HCT116 (cell line): Measurements from ENCODE around the gene RANBP6. TPM values are rescaled to one million over a fixed set of nuclear protein-coding genes. Genes with fewer than 3 reads are reported as not detected.

Source experiments
- ATAC-seq: fragments of 200-7000 bp; cut with Tn5 transposase; 2 replicates; pipeline ENCODE4 v1.9.1; 2020; ENCODE audit warnings: mild to moderate bottlenecking, moderate library complexity
- BruUV-seq: library from RNA; stranded (reverse); fragments of 400-500 nt; replicated peaks from 2 replicates; lab custom pipeline; 2021; lab: Mats Ljungman, UMichigan
- CTCF ChIA-PET: fragments of 300-600 bp; sonication (Branson Sonifier 250); formaldehyde crosslinking; loops from one replicate; lab custom pipeline; 2021; ENCODE audit warnings: antibody characterized with exemption; lab: Charles Lee
- POLR2A ChIA-PET: fragments of 300-600, 350-600 bp; sonication (Branson Sonifier 250); formaldehyde crosslinking; loops from one replicate; lab custom pipeline; 2021; ENCODE audit warnings: antibody characterized with exemption; lab: Charles Lee
- RAD21 ChIA-PET, 2 experiments: fragments of 300-600 bp; sonication (Branson Sonifier 250); formaldehyde crosslinking; loops; one replicate each; lab custom pipeline; 2023; ENCODE audit warnings: low total read pairs in 2 of 2; ENCODE audit not compliant: uncharacterized antibody in 2 of 2, unreplicated experiment in 2 of 2, low non-redundant PET in 1 of 2; lab: Charles Lee
- DNase-seq: peaks from one replicate; pipeline ENCODE4 v3.0.0-alpha.2; 2010; ENCODE audit warnings: low read depth, low spot score
- H2AFZ ChIP-seq: fragments of 200-600 bp; shearing (Covaris generic), sonication (generic); 2 replicates; pipeline ENCODE4 v1.6.1; 2017; ENCODE audit warnings: low read depth, mixed run types, mixed read lengths, antibody characterized with exemption, low read length; ENCODE audit not compliant: poor library complexity, severe bottlenecking
- H3K27ac ChIP-seq: 2 replicates; pipeline ENCODE4 v1.5.1; 2012; ENCODE audit warnings: low read depth, low read length
- H3K27me3 ChIP-seq: fragments of 200-600 bp; sonication (generic); 2 replicates; pipeline ENCODE4 v1.6.1; 2016; ENCODE audit warnings: mixed run types, low read length, mixed read lengths; ENCODE audit not compliant: insufficient read depth
- H3K36me3 ChIP-seq, 2 experiments: fragments of 200-500 bp in 1 of 2; fragments of 200-600 bp in 1 of 2; sonication (Bioruptor generic) in 1 of 2; sonication (generic) in 1 of 2; 2 replicates each; pipeline versions ENCODE4 v1.5.1 to v1.6.1; 2014 to 2016; ENCODE audit warnings: low read length in 2 of 2, inconsistent platforms in 1 of 2, mixed read lengths in 1 of 2, mixed run types in 1 of 2; ENCODE audit not compliant: insufficient read depth in 2 of 2, control insufficient read depth in 1 of 2
- H3K4me1 ChIP-seq, 2 experiments: fragments of 200-600 bp in 1 of 2; sonication (generic) in 1 of 2; 2 replicates each; pipeline versions ENCODE4 v1.5.1 to v1.6.1; 2012 to 2017; ENCODE audit warnings: low read length in 2 of 2, inconsistent platforms in 1 of 2, mild to moderate bottlenecking in 1 of 2, mixed read lengths in 1 of 2, mixed run types in 1 of 2, moderate library complexity in 1 of 2; ENCODE audit not compliant: insufficient read depth in 2 of 2, control insufficient read depth in 1 of 2
- H3K4me2 ChIP-seq: fragments of 200-600 bp; sonication (generic); 2 replicates; pipeline ENCODE4 v1.6.1; 2017; ENCODE audit warnings: mixed run types, low read length, mixed read lengths
- H3K4me3 ChIP-seq, 2 experiments: fragments of 200-600 bp in 1 of 2; sonication (generic) in 1 of 2; replicated peaks in 1 of 2; 2 replicates each; pipeline ENCODE4 v1.5.1; 2011 to 2016; ENCODE audit warnings: low read length in 2 of 2, control low read depth in 1 of 2, low read depth in 1 of 2, mild to moderate bottlenecking in 1 of 2, mixed read lengths in 1 of 2, mixed run types in 1 of 2
- H3K79me2 ChIP-seq: fragments of 200-600 bp; sonication (generic); 2 replicates; pipeline ENCODE4 v1.6.1; 2017; ENCODE audit warnings: mild to moderate bottlenecking, mixed run types, low read length, moderate library complexity, mixed read lengths; ENCODE audit not compliant: insufficient read depth
- H3K9ac ChIP-seq: fragments of 200-600 bp; sonication (generic); 2 replicates; pipeline ENCODE4 v1.6.1; 2016; ENCODE audit warnings: low read length, mixed read lengths
- H3K9me2 ChIP-seq: fragments of 200-600 bp; sonication (generic), shearing (Covaris generic); 2 replicates; pipeline ENCODE4 v1.6.1; 2017; ENCODE audit warnings: mixed run types, mild to moderate bottlenecking, moderate library complexity; ENCODE audit not compliant: insufficient read depth
- H3K9me3 ChIP-seq, 2 experiments: fragments of 200-500 bp in 1 of 2; fragments of 200-600 bp in 1 of 2; sonication (Bioruptor generic) in 1 of 2; sonication (generic) in 1 of 2; 2 replicates each; pipeline ENCODE4 v1.6.1; 2014 to 2017; ENCODE audit warnings: low read length in 2 of 2, mixed read lengths in 2 of 2, inconsistent platforms in 1 of 2, low read depth in 1 of 2, mild to moderate bottlenecking in 1 of 2, mixed run types in 1 of 2, moderate library complexity in 1 of 2; ENCODE audit not compliant: control insufficient read depth in 1 of 2, insufficient read depth in 1 of 2
- H4K20me1 ChIP-seq: fragments of 200-600 bp; sonication (generic), shearing (Covaris generic); 2 replicates; pipeline ENCODE4 v1.6.1; 2017; ENCODE audit warnings: mixed run types, mild to moderate bottlenecking, moderate library complexity; ENCODE audit not compliant: insufficient read depth
- CBX3 ChIP-seq: IDR thresholded peaks from 2 replicates; pipeline ENCODE4 v1.6.1; 2012; ENCODE audit warnings: low read depth
- EZH2 ChIP-seq: fragments of 200-600 bp; sonication (generic); IDR thresholded peaks from 2 replicates; pipeline ENCODE4 v1.6.1; 2017; ENCODE audit warnings: antibody characterized with exemption, mixed run types
- EZH2phosphoT487 ChIP-seq: fragments of 200-600 bp; IDR thresholded peaks from 2 replicates; pipeline ENCODE4 v1.6.1; 2018; ENCODE audit warnings: antibody characterized with exemption, borderline replicate concordance
- JUND ChIP-seq: IDR thresholded peaks from 2 replicates; pipeline ENCODE4 v1.6.1; 2012
- MAX ChIP-seq: IDR thresholded peaks from 2 replicates; pipeline ENCODE4 v1.6.1; 2012
- SIN3A ChIP-seq: IDR thresholded peaks from 2 replicates; pipeline ENCODE4 v1.6.1; 2012; ENCODE audit warnings: low read depth
- SP1 ChIP-seq: IDR thresholded peaks from 2 replicates; pipeline ENCODE4 v1.6.1; 2012; ENCODE audit warnings: low read depth
- SRF ChIP-seq: IDR thresholded peaks from 2 replicates; pipeline ENCODE4 v1.6.1; 2012; ENCODE audit warnings: low read depth
- TCF7L2 ChIP-seq: IDR thresholded peaks from 2 replicates; pipeline ENCODE4 v1.7.0; 2011; ENCODE audit warnings: borderline replicate concordance, inconsistent platforms; ENCODE audit not compliant: insufficient read depth, insufficient read length; ENCODE audit errors: extremely low read depth
- ZBTB33 ChIP-seq: IDR thresholded peaks from 2 replicates; pipeline ENCODE4 v1.6.1; 2011; ENCODE audit warnings: mild to moderate bottlenecking, low read length, moderate library complexity; ENCODE audit not compliant: insufficient replicate concordance; ENCODE audit errors: extremely low read depth
- ZNF274 ChIP-seq: fragments of 200-500 bp; sonication (Bioruptor generic); IDR thresholded peaks from 2 replicates; pipeline ENCODE4 v1.6.1; 2014; ENCODE audit warnings: mild to moderate bottlenecking, low read depth, low read length, inconsistent platforms
- intact Hi-C: fragments of 100-400 bp; cut with micrococcal nuclease; formaldehyde crosslinking; loops from 2 replicates; pipeline ENCODE4 v1.10.0; 2022
- total RNA-seq: library from RNA; stranded (reverse); gene quantifications from one replicate; pipeline ENCODE4 v1.2.1, GENCODE V29; 2021; ENCODE audit not compliant: unreplicated experiment

The RANBP6 gene
- total RNA-seq, 1 experiment from 2014 or later, result 12.7 TPM

GRCh38 chr9:5999443-6000101, 15.9 kb downstream of the RANBP6 start:
- intact Hi-C loops, result no loop called here
- TF ChIP-seq ZNF274, result no peak
- no peak for TF ChIP-seq MAX
- TF ChIP-seq SIN3A, result no peak
- no peak for TF ChIP-seq SP1
- no peak for TF ChIP-seq CBX3
- TF ChIP-seq EZH2, result no peak
- TF ChIP-seq SRF, result no peak
- no peak for TF ChIP-seq JUND
- TF ChIP-seq ZBTB33, result no peak
- no peak for TF ChIP-seq EZH2phosphoT487
- TF ChIP-seq TCF7L2, result no peak
- Histone ChIP-seq H3K4me3 (no peak overlapping the region), H3K27me3 (no peaks in the 10 kb centered on the region), H3K27ac (no peak overlapping the region), H4K20me1 (no peaks in the 10 kb centered on the region), H3K4me1 (no peaks in the 10 kb centered on the region), H3K9me3 (no peaks in the 10 kb centered on the region), H3K4me2 (no peak overlapping the region), H3K9me2 (no peaks in the 10 kb centered on the region), H3K9ac (no peak overlapping the region), H3K36me3 (no peaks in the 10 kb centered on the region), H2AFZ (no peak overlapping the region), H3K79me2 (peaks cover 65% of the 10 kb centered on the region)
- RAD21 ChIA-PET, result no interaction called here
- no TSS peak for BruUV-seq
- ATAC-seq (no peak), DNase-seq (no peak)
- CTCF ChIA-PET, result no interaction called here
- POLR2A ChIA-PET, result interaction anchor here (0.9 kb wide), 1 partner anchor 9 kb away, joined by 3 read pairs; a partner anchor contains a TSS
